IMR-90 (cell line): ENCODE results near the gene SNTG2. TPM values are rescaled to one million over a fixed set of nuclear protein-coding genes. Genes with fewer than 3 reads are reported as not detected.

Experiments
- ATAC-seq: fragments of 200-7000 bp; cut with Tn5 transposase; 2 replicates; pipeline ENCODE4 v1.9.1; 2020; ENCODE audit warnings: low read depth, mild to moderate bottlenecking, moderate library complexity
- BruUV-seq: library from RNA; stranded (reverse); fragments of 400-500 nt; replicated peaks from 2 replicates; lab custom pipeline; 2021; lab: Mats Ljungman, UMichigan
- CTCF ChIA-PET: fragments of 300-600 bp; formaldehyde crosslinking; extraction: SDS; loops from one replicate; lab custom pipeline; 2021; ENCODE audit warnings: antibody characterized with exemption; lab: Yijun Ruan, JAX
- POLR2A ChIA-PET: fragments of 300-600 bp; sonication (Branson Sonifier 250); formaldehyde crosslinking; loops from one replicate; lab custom pipeline; 2022; ENCODE audit warnings: antibody characterized with exemption; ENCODE audit not compliant: unreplicated experiment; lab: Charles Lee
- DNase-seq: peaks from one replicate; pipeline ENCODE4 v3.0.0; 2013
- H2AFZ ChIP-seq: replicated peaks from 2 replicates; pipeline ENCODE3; 2013; ENCODE audit warnings: low read length, mild to moderate bottlenecking; ENCODE audit not compliant: poor library complexity
- H2AK5ac ChIP-seq: 2 replicates; pipeline ENCODE4 v1.6.1; 2013; ENCODE audit warnings: low read depth, low read length, inconsistent platforms
- H2AK9ac ChIP-seq: replicated peaks from 2 replicates; pipeline ENCODE3; 2013; ENCODE audit warnings: mild to moderate bottlenecking, low read depth, low read length, moderate library complexity; ENCODE audit not compliant: poor library complexity
- H2BK120ac ChIP-seq: 2 replicates; pipeline ENCODE4 v1.6.1; 2013; ENCODE audit warnings: low read depth, low read length, inconsistent platforms
- H2BK15ac ChIP-seq: 3 replicates; pipeline ENCODE4 v1.6.1; 2013; ENCODE audit warnings: low read depth, low read length, inconsistent platforms
- H2BK20ac ChIP-seq: 2 replicates; pipeline ENCODE4 v1.6.1; 2013; ENCODE audit warnings: low read depth, mild to moderate bottlenecking, inconsistent platforms, low read length, moderate library complexity
- H2BK5ac ChIP-seq: 2 replicates; pipeline ENCODE4 v1.6.1; 2013; ENCODE audit warnings: mild to moderate bottlenecking, low read depth, low read length, inconsistent platforms; ENCODE audit not compliant: poor library complexity, severe bottlenecking
- H3K14ac ChIP-seq: replicated peaks from 2 replicates; pipeline ENCODE4 v1.6.1; 2013; ENCODE audit warnings: low read depth, low read length, inconsistent platforms
- H3K18ac ChIP-seq: 2 replicates; pipeline ENCODE4 v1.6.1; 2013; ENCODE audit warnings: low read depth, low read length, control low read depth
- H3K23ac ChIP-seq: 2 replicates; pipeline ENCODE4 v1.6.1; 2013; ENCODE audit warnings: low read depth, low read length, inconsistent platforms
- H3K27ac ChIP-seq: 2 replicates; pipeline ENCODE4 v1.5.1; 2013; ENCODE audit warnings: mild to moderate bottlenecking, control low read depth, low read length; ENCODE audit not compliant: insufficient read depth
- H3K27me3 ChIP-seq: 2 replicates; pipeline ENCODE4 v1.6.1; 2013; ENCODE audit warnings: low read length; ENCODE audit not compliant: control insufficient read depth, insufficient read depth
- H3K36me3 ChIP-seq: 2 replicates; pipeline ENCODE4 v1.6.1; 2013; ENCODE audit warnings: low read length, mixed read lengths; ENCODE audit not compliant: control insufficient read depth, insufficient read depth
- H3K4ac ChIP-seq: 2 replicates; pipeline ENCODE4 v1.6.1; 2013; ENCODE audit warnings: low read depth, low read length, inconsistent platforms
- H3K4me1 ChIP-seq: 2 replicates; pipeline ENCODE4 v1.6.1; 2013; ENCODE audit warnings: low read length, mixed read lengths; ENCODE audit not compliant: control insufficient read depth, insufficient read depth
- H3K4me2 ChIP-seq: 2 replicates; pipeline ENCODE4 v1.6.1; 2013; ENCODE audit warnings: low read depth, mild to moderate bottlenecking, control low read depth, low read length, moderate library complexity
- H3K4me3 ChIP-seq: 2 replicates; pipeline ENCODE4 v1.5.1; 2013; ENCODE audit warnings: low read depth, mild to moderate bottlenecking, control low read depth, low read length, moderate library complexity; ENCODE audit not compliant: insufficient read depth
- H3K56ac ChIP-seq: 2 replicates; pipeline ENCODE4 v1.6.1; 2013; ENCODE audit warnings: low read length, inconsistent platforms; ENCODE audit not compliant: insufficient read depth; ENCODE audit errors: extremely low read depth
- H3K79me1 ChIP-seq, 2 experiments: 2 replicates each; pipeline ENCODE4 v1.6.1; 2013; ENCODE audit warnings: low read length in 2 of 2, inconsistent platforms in 1 of 2, low read depth in 1 of 2
- H3K9ac ChIP-seq: 2 replicates; pipeline ENCODE4 v1.6.1; 2013; ENCODE audit warnings: low read depth, low read length, control low read depth
- H3K9me1 ChIP-seq: 2 replicates; pipeline ENCODE4 v1.6.1; 2013; ENCODE audit warnings: low read length, inconsistent platforms; ENCODE audit not compliant: insufficient read depth
- H3K9me3 ChIP-seq: 2 replicates; pipeline ENCODE4 v1.6.1; 2013; ENCODE audit warnings: low read length; ENCODE audit not compliant: control insufficient read depth, insufficient read depth
- H4K20me1 ChIP-seq: 2 replicates; pipeline ENCODE4 v1.6.1; 2013; ENCODE audit warnings: low read length, inconsistent platforms; ENCODE audit not compliant: insufficient read depth
- H4K5ac ChIP-seq: 2 replicates; pipeline ENCODE4 v1.6.1; 2013; ENCODE audit warnings: mild to moderate bottlenecking, low read depth, low read length, control low read depth
- H4K8ac ChIP-seq, 2 experiments: 2 replicates each; pipeline ENCODE4 v1.6.1; 2013; ENCODE audit warnings: low read depth in 2 of 2, low read length in 2 of 2, control low read depth in 1 of 2, inconsistent platforms in 1 of 2
- H4K91ac ChIP-seq: 2 replicates; pipeline ENCODE4 v1.6.1; 2013; ENCODE audit warnings: low read depth, low read length, inconsistent platforms; ENCODE audit not compliant: insufficient read depth
- CHD1 ChIP-seq: IDR thresholded peaks from 2 replicates; pipeline ENCODE4 v1.6.1; 2012; ENCODE audit warnings: low read depth, low read length, improper control_type of control experiment
- FOS ChIP-seq: fragments of 150-350 bp; IDR thresholded peaks from 2 replicates; pipeline ENCODE4 v1.6.1; 2016; ENCODE audit warnings: low read depth, low read length
- MAFK ChIP-seq: IDR thresholded peaks from 2 replicates; pipeline ENCODE4 v1.6.1; 2012; ENCODE audit warnings: low read depth, low read length, improper control_type of control experiment
- MAZ ChIP-seq: IDR thresholded peaks from 2 replicates; pipeline ENCODE4 v1.6.1; 2012; ENCODE audit warnings: low read depth, mild to moderate bottlenecking, low read length, improper control_type of control experiment, moderate library complexity, borderline replicate concordance
- MXI1 ChIP-seq: IDR thresholded peaks from 2 replicates; pipeline ENCODE4 v1.6.1; 2012; ENCODE audit warnings: low read depth, mild to moderate bottlenecking, low read length, moderate library complexity, borderline replicate concordance
- NFE2L2 ChIP-seq: fragments of 150-350 bp; IDR thresholded peaks from 2 replicates; pipeline ENCODE4 v1.6.1; 2016; ENCODE audit warnings: low read depth, mild to moderate bottlenecking, low read length
- POLR2A ChIP-seq: IDR thresholded peaks from 2 replicates; pipeline ENCODE4 v1.6.1; 2012; ENCODE audit warnings: mild to moderate bottlenecking, low read depth, low read length
- RAD21 ChIP-seq: IDR thresholded peaks from 2 replicates; pipeline ENCODE4 v1.6.1; 2012; ENCODE audit warnings: low read length, improper control_type of control experiment
- RCOR1 ChIP-seq: IDR thresholded peaks from 2 replicates; pipeline ENCODE4 v1.6.1; 2012; ENCODE audit warnings: mild to moderate bottlenecking, low read length, improper control_type of control experiment; ENCODE audit not compliant: insufficient replicate concordance
- SMC3 ChIP-seq: fragments of 150-350 bp; IDR thresholded peaks from 2 replicates; pipeline ENCODE4 v1.6.1; 2016; ENCODE audit warnings: low read depth, mild to moderate bottlenecking, antibody characterized with exemption, low read length, moderate library complexity
- WGBS, 2 experiments: methylation state at CpG; one replicate each; pipeline versions ENCODE4 v1.1.5 to v1.1.7; 2013; ENCODE audit warnings: missing lambda C conversion rate in 2 of 2; ENCODE audit not compliant: insufficient read length in 1 of 2; ENCODE audit errors: extremely low coverage in 2 of 2; 5-methylcytosine and 5-hydroxymethylcytosine counted together
- dilution Hi-C: fragments of 300-500 bp; cut with HindIII; formaldehyde crosslinking; loops from one replicate; pipeline ENCODE4 v1.14.3; 2018; ENCODE audit warnings: low sequenced_read_pairs; ENCODE audit not compliant: unreplicated experiment
- in situ Hi-C: fragments of 300-500 bp; cut with MboI; formaldehyde crosslinking; loops from 3 replicates; pipeline ENCODE4 v1.14.3; 2019; ENCODE audit warnings: low sequenced_read_pairs, inconsistent platforms, mixed read lengths
- intact Hi-C: fragments of 100-400 bp; cut with micrococcal nuclease; formaldehyde crosslinking; loops from 2 replicates; pipeline ENCODE4 v1.10.0; 2022
- polyA plus RNA-seq, 3 experiments: library from polyadenylated mRNA; depleted of rRNA; stranded (reverse); fragments of >200 nt; gene quantifications; 2 replicates each; pipeline ENCODE4 v1.2.3, GENCODE V29; 2012; ENCODE audit warnings: low replicate concordance in 1 of 3
- total RNA-seq: library from RNA; depleted of rRNA; stranded (reverse); fragments of >200 nt; gene quantifications from 2 replicates; pipeline ENCODE4 v1.2.3, GENCODE V29; 2012
- TF ChIP-seq, protein P1 (sequence below): fragments of 150-350 bp; IDR thresholded peaks from 2 replicates; pipeline ENCODE4 v1.6.1; 2016; ENCODE audit warnings: low read depth, mild to moderate bottlenecking, low read length, moderate library complexity, borderline replicate concordance
- TF ChIP-seq, protein P2 (sequence below): conservative IDR thresholded peaks from 2 replicates; pipeline ENCODE4 v1.5.1; 2012; ENCODE audit warnings: mild to moderate bottlenecking, low read depth, low read length, improper control_type of control experiment

Gene SNTG2
- total and polyA plus RNA-seq, 2 of the 4 experiments (the other 2 are of a cell fraction): under 0.01 to 0.17 TPM

DNA sequence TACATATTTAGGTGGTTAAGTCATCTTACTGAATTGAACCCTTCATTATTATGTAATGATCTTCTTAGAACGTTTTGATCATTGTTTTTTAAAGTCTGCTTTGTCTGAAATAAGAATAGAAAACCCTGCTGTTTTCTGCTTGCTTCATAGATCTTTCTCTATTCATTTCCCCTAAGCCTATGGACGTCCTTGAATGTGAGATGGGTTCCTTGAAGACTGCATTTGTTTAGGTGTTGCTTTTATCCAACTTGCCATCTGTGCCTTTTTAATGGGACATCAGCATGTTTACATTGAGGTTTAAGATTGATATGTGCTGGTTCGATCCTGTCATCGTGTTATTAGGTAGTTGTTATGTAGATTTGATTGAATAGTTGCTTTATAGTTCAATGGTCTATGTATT is 95.4 kb downstream of the SNTG2 start:
- H3K23ac ChIP-seq: no peak overlapping the region
- no peak overlapping the region for H2AFZ ChIP-seq
- H2AK9ac ChIP-seq: no peak overlapping the region
- no peak overlapping the region for H4K91ac ChIP-seq
- no peak for ATAC-seq
- TF ChIP-seq SMC3 (no peak), RCOR1 (no peak), FOS (no peak), MAFK (no peak), MXI1 (no peak), MAZ (no peak), NFE2L2 (no peak), RAD21 (no peak), POLR2A (no peak), CHD1 (no peak)
- TF ChIP-seq, protein P1, sequence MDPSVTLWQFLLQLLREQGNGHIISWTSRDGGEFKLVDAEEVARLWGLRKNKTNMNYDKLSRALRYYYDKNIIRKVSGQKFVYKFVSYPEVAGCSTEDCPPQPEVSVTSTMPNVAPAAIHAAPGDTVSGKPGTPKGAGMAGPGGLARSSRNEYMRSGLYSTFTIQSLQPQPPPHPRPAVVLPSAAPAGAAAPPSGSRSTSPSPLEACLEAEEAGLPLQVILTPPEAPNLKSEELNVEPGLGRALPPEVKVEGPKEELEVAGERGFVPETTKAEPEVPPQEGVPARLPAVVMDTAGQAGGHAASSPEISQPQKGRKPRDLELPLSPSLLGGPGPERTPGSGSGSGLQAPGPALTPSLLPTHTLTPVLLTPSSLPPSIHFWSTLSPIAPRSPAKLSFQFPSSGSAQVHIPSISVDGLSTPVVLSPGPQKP: no peak
- TF ChIP-seq, protein P2, sequence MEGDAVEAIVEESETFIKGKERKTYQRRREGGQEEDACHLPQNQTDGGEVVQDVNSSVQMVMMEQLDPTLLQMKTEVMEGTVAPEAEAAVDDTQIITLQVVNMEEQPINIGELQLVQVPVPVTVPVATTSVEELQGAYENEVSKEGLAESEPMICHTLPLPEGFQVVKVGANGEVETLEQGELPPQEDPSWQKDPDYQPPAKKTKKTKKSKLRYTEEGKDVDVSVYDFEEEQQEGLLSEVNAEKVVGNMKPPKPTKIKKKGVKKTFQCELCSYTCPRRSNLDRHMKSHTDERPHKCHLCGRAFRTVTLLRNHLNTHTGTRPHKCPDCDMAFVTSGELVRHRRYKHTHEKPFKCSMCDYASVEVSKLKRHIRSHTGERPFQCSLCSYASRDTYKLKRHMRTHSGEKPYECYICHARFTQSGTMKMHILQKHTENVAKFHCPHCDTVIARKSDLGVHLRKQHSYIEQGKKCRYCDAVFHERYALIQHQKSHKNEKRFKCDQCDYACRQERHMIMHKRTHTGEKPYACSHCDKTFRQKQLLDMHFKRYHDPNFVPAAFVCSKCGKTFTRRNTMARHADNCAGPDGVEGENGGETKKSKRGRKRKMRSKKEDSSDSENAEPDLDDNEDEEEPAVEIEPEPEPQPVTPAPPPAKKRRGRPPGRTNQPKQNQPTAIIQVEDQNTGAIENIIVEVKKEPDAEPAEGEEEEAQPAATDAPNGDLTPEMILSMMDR: no peak
- no TSS peak for BruUV-seq
- intact Hi-C loops (no loop called here), in situ Hi-C loops (no loop called here), dilution Hi-C loops (no loop called here)
- H3K14ac ChIP-seq: no peak overlapping the region
- H3K79me1 ChIP-seq: no peaks in the 10 kb centered on the region
- H2BK20ac ChIP-seq: no peak overlapping the region
- DNase-seq: no peak
- H4K5ac ChIP-seq: no peak overlapping the region
- H3K4me2 ChIP-seq: no peak overlapping the region
- H4K20me1 ChIP-seq: no peaks in the 10 kb centered on the region
- H2BK5ac ChIP-seq: no peak overlapping the region
- H4K8ac ChIP-seq: no peak overlapping the region
- CTCF ChIA-PET: no interaction called here
- no peak overlapping the region for H2BK15ac ChIP-seq
- H3K4ac ChIP-seq: no peak overlapping the region
- H3K4me1 ChIP-seq: no peaks in the 10 kb centered on the region; the same call in 1 of the 2 replicates
- H3K27me3 ChIP-seq: no peaks in the 10 kb centered on the region; the same call in 1 of the 2 replicates
- H2BK120ac ChIP-seq: no peak overlapping the region
- 82% methylated on average over 2 of the region's 4 CpGs; no CpG with 5 or more reads in 1 of the 2 experiments for WGBS, 2 experiments
- H2AK5ac ChIP-seq: no peak overlapping the region
- no peak overlapping the region for H3K56ac ChIP-seq
- no peak overlapping the region for H3K27ac ChIP-seq
- peaks cover 1% of the 10 kb centered on the region; the same call in 1 of the 2 replicates for H3K9me3 ChIP-seq
- H3K36me3 ChIP-seq: no peaks in the 10 kb centered on the region
- no peak overlapping the region for H3K18ac ChIP-seq
- no peaks in the 10 kb centered on the region for H3K9me1 ChIP-seq
- no peak overlapping the region for H3K9ac ChIP-seq
- POLR2A ChIA-PET: no interaction called here
- no peak overlapping the region for H3K4me3 ChIP-seq
